Measurements from ENCODE around the gene PELI3.

DNA sequence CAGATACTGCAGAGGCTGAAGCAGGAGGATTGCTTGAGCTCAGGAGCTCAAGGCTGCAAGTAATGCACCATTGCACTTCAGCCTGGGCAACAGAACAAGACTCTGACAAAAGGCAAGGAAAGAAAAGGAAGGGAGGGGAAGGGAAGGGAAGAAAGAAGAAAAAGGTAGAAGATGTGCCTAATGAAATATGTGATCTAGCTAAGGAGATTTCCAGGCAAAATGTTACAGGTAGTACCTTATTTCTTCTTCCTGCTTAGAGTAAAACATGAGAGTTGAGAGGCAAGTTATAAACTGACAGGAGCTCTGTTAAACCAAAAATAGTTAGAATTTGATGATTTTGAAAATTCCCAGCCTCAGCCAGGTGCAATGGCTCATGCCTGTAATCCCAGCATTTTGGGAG, 4.7 kb upstream of the PELI3 start:
- TF ChIP-seq, protein P1, sequence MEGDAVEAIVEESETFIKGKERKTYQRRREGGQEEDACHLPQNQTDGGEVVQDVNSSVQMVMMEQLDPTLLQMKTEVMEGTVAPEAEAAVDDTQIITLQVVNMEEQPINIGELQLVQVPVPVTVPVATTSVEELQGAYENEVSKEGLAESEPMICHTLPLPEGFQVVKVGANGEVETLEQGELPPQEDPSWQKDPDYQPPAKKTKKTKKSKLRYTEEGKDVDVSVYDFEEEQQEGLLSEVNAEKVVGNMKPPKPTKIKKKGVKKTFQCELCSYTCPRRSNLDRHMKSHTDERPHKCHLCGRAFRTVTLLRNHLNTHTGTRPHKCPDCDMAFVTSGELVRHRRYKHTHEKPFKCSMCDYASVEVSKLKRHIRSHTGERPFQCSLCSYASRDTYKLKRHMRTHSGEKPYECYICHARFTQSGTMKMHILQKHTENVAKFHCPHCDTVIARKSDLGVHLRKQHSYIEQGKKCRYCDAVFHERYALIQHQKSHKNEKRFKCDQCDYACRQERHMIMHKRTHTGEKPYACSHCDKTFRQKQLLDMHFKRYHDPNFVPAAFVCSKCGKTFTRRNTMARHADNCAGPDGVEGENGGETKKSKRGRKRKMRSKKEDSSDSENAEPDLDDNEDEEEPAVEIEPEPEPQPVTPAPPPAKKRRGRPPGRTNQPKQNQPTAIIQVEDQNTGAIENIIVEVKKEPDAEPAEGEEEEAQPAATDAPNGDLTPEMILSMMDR (conservative IDR thresholded peaks at IDR 0.05; ENCODE audit: low read length), result no peak
- no peak for TF ChIP-seq EZH2phosphoT487 (IDR thresholded peaks at IDR 0.05; ENCODE audit: borderline replicate concordance)

Measured in Loucy (cell line).